ENCODE results near the gene TRAP1.
"Not testable (repeated sequence)": the region's sequence is repeated elsewhere in the genome, so short reads cannot be mapped to it uniquely, and the experiment has no call there.

TRAP1 gene

DNA sequence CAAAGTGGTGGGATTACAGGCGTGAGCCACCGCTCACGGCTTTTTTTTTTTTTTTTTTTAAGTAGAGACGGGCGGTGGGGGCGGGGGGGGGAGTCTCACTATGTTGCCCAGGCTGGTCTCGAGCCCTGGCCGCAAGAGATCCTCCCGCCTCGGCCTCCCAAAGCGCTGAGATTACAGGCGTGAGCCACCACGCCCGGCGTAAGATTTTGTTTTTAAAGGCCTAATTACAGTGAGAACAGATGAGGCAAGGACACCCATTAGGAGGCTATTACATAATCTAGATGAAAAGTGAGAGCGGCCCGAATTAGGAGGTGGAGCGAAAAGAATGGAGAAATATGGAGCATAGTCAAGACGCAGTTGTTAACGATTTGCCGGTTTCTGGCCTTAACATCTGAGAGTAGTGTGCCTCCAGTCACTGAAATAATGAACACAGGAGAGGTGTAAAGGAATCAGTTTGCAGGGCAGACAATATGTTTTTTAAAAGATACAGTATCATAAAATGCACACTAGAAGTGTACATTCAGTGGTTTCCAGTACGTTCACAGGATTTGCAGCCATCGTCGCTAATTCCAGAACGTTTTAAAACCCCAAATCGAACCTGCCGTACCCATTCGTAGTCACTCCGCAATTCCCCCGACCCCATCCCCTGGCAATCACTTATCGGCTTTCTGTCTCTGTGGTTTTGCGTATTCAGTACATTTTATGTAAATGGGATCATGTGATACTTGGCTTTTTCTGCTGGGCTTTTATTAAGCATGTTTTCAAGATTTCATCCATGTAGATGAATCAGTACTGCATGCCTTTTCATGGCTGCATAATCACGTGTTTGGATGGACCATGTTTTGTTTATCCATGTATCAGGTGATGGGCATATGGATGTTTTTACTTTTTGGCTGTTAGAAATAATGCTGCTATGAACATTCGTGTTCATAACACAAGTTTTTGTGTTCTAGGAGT lies 104.5 kb downstream of the TRAP1 start:
- Histone ChIP-seq H3K27me3 (ENCODE audit: insufficient read depth, insufficient read length) (no peaks in the 10 kb centered on the region), H3K4me3 (ENCODE audit: insufficient read length, low read depth) (peak overlapping the region; percentile 22), H3K36me3 (ENCODE audit: insufficient read depth, insufficient read length, low read length) (peaks cover 22% of the 10 kb centered on the region), H3K4me1 (ENCODE audit: insufficient read depth, insufficient read length) (peaks cover 3% of the 10 kb centered on the region), H3K9ac (ENCODE audit: insufficient read length, low read depth) (peak overlapping the region; percentile 52), H3K9me3 (ENCODE audit: insufficient read depth, low read length) (no peaks in the 10 kb centered on the region)
- DNase-seq (ENCODE audit: low read depth, low spot score) = no peak
- TF ChIP-seq ZNF274 (IDR thresholded peaks at IDR 0.05; ENCODE audit: low read depth, low read length) = no peak
- no peak for TF ChIP-seq YY1 (IDR thresholded peaks at IDR 0.05; ENCODE audit: insufficient read depth, insufficient read length)
- no peak for TF ChIP-seq SUZ12 (IDR thresholded peaks at IDR 0.05; ENCODE audit: extremely low read depth, insufficient read depth, insufficient read length)

DNA sequence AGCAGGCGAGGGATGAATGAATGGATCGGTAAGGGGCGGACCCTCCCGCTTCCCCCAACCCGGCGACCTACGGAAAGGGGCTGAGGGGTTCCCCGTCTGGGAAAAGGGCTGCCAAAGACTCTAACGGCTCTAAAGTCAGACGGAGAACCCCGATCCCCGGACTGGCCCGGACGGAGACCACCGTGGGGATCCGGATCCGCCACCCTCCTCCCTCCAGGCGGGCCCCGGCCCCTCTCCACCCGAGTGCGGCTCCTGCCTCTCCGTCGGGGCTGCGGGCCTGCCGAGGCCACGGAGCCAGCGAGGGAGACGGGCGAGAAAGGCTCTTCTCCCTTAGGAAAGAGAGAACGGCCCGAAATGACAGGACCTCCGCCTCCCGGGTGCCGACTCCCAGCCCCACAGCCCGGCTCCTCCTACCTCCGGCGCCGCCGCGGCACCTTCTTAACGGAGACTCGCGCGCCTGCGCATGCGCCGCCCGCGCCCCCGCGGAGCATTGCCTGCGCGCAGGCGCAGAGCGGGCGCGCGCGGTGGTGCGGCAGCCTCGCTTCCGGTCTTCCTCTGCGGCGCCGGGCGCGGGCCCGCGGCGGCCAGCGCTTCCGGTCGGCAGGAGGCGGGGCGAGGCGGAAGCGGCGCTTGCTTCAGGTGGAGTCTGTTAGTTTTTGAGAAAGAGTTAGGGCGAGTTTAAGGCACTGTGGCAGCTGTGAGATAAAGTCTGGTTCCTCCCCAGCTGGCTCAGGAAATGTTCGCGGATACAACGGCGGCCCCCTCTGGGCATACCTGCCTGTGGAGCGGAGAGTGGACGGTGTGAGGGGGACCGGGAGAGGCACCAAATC lies 106.0 kb downstream of the TRAP1 start, which contains the start of gene SLX4:
Gene SLX4 (minus strand): TSS at position 461 of the 830 bp plus-strand sequence. CDS start 2,642 bp downstream, outside the sequence.
- Histone ChIP-seq H3K27me3 (ENCODE audit: insufficient read depth, insufficient read length) (no peaks in the 10 kb centered on the region), H3K9me3 (ENCODE audit: insufficient read depth, low read length) (no peaks in the 10 kb centered on the region), H3K36me3 (ENCODE audit: insufficient read depth, insufficient read length, low read length) (peaks cover 31% of the 10 kb centered on the region), H3K9ac (ENCODE audit: insufficient read length, low read depth) (peak within 1 kb of the TSS; percentile 93), H3K4me1 (ENCODE audit: insufficient read depth, insufficient read length) (peaks cover 3% of the 10 kb centered on the region), H3K4me3 (ENCODE audit: insufficient read length, low read depth) (peak within 1 kb of the TSS; percentile 93)
- DNase-seq (ENCODE audit: low read depth, low spot score) = peak; percentile 89
- TF ChIP-seq YY1 (IDR thresholded peaks at IDR 0.05; ENCODE audit: insufficient read depth, insufficient read length) (no peak), SUZ12 (IDR thresholded peaks at IDR 0.05; ENCODE audit: extremely low read depth, insufficient read depth, insufficient read length) (no peak), ZNF274 (IDR thresholded peaks at IDR 0.05; ENCODE audit: low read depth, low read length) (no peak)

- Histone ChIP-seq H3K9ac (ENCODE audit: insufficient read length, low read depth) (peak overlapping the region; percentile 93), H3K4me3 (ENCODE audit: insufficient read length, low read depth) (peak overlapping the region; percentile 93), H3K27me3 (ENCODE audit: insufficient read depth, insufficient read length) (no peaks in the 10 kb centered on the region), H3K4me1 (ENCODE audit: insufficient read depth, insufficient read length) (peaks cover 3% of the 10 kb centered on the region), H3K36me3 (ENCODE audit: insufficient read depth, insufficient read length, low read length) (peaks cover 34% of the 10 kb centered on the region), H3K9me3 (ENCODE audit: insufficient read depth, low read length) (no peaks in the 10 kb centered on the region)
- no peak for DNase-seq (ENCODE audit: low read depth, low spot score)
- no peak for TF ChIP-seq ZNF274 (IDR thresholded peaks at IDR 0.05; ENCODE audit: low read depth, low read length)
Observed at GRCh38 chr16:3610698-3611145, 106.6 kb downstream of the TRAP1 start.

DNA sequence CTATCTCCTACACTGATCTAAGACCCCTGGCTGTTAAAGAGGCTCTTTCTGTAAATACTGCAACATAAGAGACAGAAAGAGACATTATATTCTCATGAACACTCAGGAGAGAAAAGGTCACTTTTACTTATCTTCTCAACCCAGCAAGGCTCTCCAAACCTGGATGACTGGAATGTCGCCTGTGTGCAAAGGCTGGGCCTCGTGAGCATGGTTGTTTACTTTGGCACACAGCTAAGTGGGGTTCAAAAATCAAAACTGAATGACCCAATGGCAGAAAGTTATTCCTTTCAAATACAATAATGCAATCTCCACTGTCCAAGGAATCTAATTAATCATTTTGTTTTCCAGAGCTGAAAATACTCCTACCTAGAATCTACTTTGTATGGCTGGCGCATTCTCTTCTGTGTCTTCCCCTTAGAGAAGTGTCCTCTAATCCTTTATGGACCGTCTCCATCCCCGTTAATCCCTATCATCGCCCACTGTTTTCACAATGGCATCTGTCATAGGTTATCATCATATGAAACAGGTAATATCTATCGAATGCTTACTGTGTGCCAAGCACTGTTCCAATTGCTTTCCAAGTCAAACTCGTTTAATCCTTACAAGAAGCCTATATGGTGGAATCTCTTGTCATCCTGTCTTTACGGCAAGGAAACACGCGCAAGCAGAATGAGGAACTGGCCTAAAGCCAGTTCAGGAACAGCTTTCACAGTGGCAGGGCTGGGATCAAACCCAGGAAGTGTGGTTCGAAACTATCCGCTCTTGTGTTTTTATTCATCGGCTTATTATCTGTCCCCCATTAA lies 107.2 kb downstream of the TRAP1 start:
- peak overlapping the region; percentile 93 for H3K4me3 ChIP-seq (ENCODE audit: insufficient read length, low read depth)
- peaks cover 32% of the 10 kb centered on the region for H3K36me3 ChIP-seq (ENCODE audit: insufficient read depth, insufficient read length, low read length)

DNA sequence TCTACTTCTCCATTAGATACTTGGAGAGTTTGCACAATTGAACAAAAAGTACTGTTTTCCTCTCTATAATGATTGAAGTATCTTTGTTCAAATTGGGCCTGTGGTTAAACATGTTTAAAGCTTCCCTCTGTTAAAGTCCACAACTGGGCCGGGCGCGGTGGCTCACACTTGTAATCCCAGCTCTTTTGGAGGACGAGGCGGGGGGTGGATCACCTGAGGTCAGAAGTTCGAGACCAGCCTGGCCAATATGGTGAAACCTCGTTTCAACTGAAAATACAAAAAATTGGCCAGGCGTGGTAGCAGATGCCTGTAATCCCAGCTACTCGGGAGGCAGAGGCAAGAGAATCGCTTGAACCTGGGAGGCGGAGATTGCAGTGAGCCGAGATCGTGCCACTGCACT lies 108.3 kb downstream of the TRAP1 start:
- H3K9ac ChIP-seq (ENCODE audit: insufficient read length, low read depth); H3K4me3 ChIP-seq (ENCODE audit: insufficient read length, low read depth); DNase-seq (ENCODE audit: low read depth, low spot score); H3K27me3 ChIP-seq (ENCODE audit: insufficient read depth, insufficient read length); H3K4me1 ChIP-seq (ENCODE audit: insufficient read depth, insufficient read length); H3K9me3 ChIP-seq (ENCODE audit: insufficient read depth, low read length): not testable (repeated sequence)
- H3K36me3 ChIP-seq (ENCODE audit: insufficient read depth, insufficient read length, low read length) = peaks cover 31% of the 10 kb centered on the region

More for the DNA sequence above, 107.2 kb downstream of the TRAP1 start:
- no peaks in the 10 kb centered on the region for H3K9me3 ChIP-seq (ENCODE audit: insufficient read depth, low read length)
- peak overlapping the region; percentile 3 for H3K9ac ChIP-seq (ENCODE audit: insufficient read length, low read depth)
- peaks cover 3% of the 10 kb centered on the region for H3K4me1 ChIP-seq (ENCODE audit: insufficient read depth, insufficient read length)
- no peaks in the 10 kb centered on the region for H3K27me3 ChIP-seq (ENCODE audit: insufficient read depth, insufficient read length)
- TF ChIP-seq SUZ12 (IDR thresholded peaks at IDR 0.05; ENCODE audit: extremely low read depth, insufficient read depth, insufficient read length) (no peak), ZNF274 (IDR thresholded peaks at IDR 0.05; ENCODE audit: low read depth, low read length) (no peak), YY1 (IDR thresholded peaks at IDR 0.05; ENCODE audit: insufficient read depth, insufficient read length) (no peak)
- DNase-seq (ENCODE audit: low read depth, low spot score) = no peak

DNA sequence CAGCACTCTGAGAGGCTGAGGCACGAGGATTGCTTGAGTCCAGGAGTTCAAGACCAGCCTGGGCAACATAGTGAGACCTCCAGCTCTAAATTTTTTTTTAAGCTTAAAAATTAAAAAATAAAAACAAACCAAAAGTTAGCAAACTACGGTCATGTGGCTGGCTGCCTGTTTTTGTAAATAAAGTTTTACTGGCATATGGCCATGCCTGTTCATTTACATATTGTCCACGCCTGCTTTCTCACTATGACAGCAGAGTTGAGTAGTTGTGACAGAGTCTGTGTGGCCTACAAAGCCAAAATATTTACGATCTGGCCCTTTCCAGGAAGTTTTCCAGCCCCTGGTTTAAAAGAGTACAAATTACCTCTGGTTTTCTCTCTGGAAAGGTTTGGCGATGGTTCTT lies 109.3 kb downstream of the TRAP1 start:
- Histone ChIP-seq H3K4me3 (ENCODE audit: insufficient read length, low read depth) (no peak overlapping the region), H3K9me3 (ENCODE audit: insufficient read depth, low read length) (no peaks in the 10 kb centered on the region), H3K4me1 (ENCODE audit: insufficient read depth, insufficient read length) (peaks cover 3% of the 10 kb centered on the region), H3K9ac (ENCODE audit: insufficient read length, low read depth) (no peak overlapping the region), H3K36me3 (ENCODE audit: insufficient read depth, insufficient read length, low read length) (peaks cover 36% of the 10 kb centered on the region), H3K27me3 (ENCODE audit: insufficient read depth, insufficient read length) (no peaks in the 10 kb centered on the region)
- TF ChIP-seq YY1 (IDR thresholded peaks at IDR 0.05; ENCODE audit: insufficient read depth, insufficient read length) (no peak), ZNF274 (IDR thresholded peaks at IDR 0.05; ENCODE audit: low read depth, low read length) (no peak), SUZ12 (IDR thresholded peaks at IDR 0.05; ENCODE audit: extremely low read depth, insufficient read depth, insufficient read length) (no peak)
- DNase-seq (ENCODE audit: low read depth, low spot score) = no peak
